H1 (cell line): ENCODE data around the gene RUSF1. TPM values are rescaled to one million over a fixed set of nuclear protein-coding genes. Genes with fewer than 3 reads are reported as not detected.
A peak's percentile ranks its signal among the peaks of the same experiment; 100 is the strongest.

Source experiments
- CTCF ChIA-PET: fragments of 300-600 bp; sonication (Branson Sonifier 250); formaldehyde crosslinking; loops from one replicate; lab custom pipeline; 2021; ENCODE audit not compliant: partially characterized antibody; lab: Charles Lee
- POLR2A ChIA-PET: fragments of 300-600 bp; sonication (Branson Sonifier 250); formaldehyde crosslinking; loops from one replicate; lab custom pipeline; 2021; ENCODE audit warnings: inconsistent platforms; ENCODE audit not compliant: partially characterized antibody; lab: Charles Lee
- DNase-seq, 2 experiments: peaks; one replicate each; pipeline versions ENCODE4 v3.0.0 to v3.0.0-alpha.2; 2010 to 2022; ENCODE audit warnings: low spot score in 2 of 2, low read depth in 1 of 2, mixed read lengths in 1 of 2
- FAIRE-seq: peaks from 2 replicates; lab custom pipeline; 2011; peaks lifted over from hg19 to GRCh38; lab: Jason Lieb, UNC
- H2AFZ ChIP-seq: 2 replicates; pipeline ENCODE4 v1.8.1; 2012; ENCODE audit warnings: low read length, inconsistent platforms
- H2AK5ac ChIP-seq: 2 replicates; pipeline ENCODE4 v1.6.1; 2013; ENCODE audit warnings: low read depth, low read length
- H2BK120ac ChIP-seq: replicated peaks from 2 replicates; pipeline ENCODE3; 2013; ENCODE audit warnings: low read depth, low read length, inconsistent platforms
- H2BK12ac ChIP-seq: 2 replicates; pipeline ENCODE4 v1.6.1; 2013; ENCODE audit warnings: low read depth, low read length
- H2BK15ac ChIP-seq: 2 replicates; pipeline ENCODE4 v1.6.1; 2013; ENCODE audit warnings: low read length
- H2BK20ac ChIP-seq: 2 replicates; pipeline ENCODE4 v1.6.1; 2013; ENCODE audit warnings: low read length
- H2BK5ac ChIP-seq: 2 replicates; pipeline ENCODE4 v1.6.1; 2013; ENCODE audit warnings: low read depth, low read length
- H3K14ac ChIP-seq: 2 replicates; pipeline ENCODE4 v1.6.1; 2013; ENCODE audit warnings: inconsistent platforms; ENCODE audit not compliant: insufficient read length
- H3K18ac ChIP-seq: 2 replicates; pipeline ENCODE4 v1.6.1; 2013; ENCODE audit warnings: low read length; ENCODE audit errors: extremely low read depth
- H3K23ac ChIP-seq: 2 replicates; pipeline ENCODE4 v1.6.1; 2013; ENCODE audit warnings: inconsistent platforms; ENCODE audit not compliant: insufficient read length
- H3K23me2 ChIP-seq: 2 replicates; pipeline ENCODE4 v1.6.1; 2013; ENCODE audit warnings: low read depth, low read length
- H3K27ac ChIP-seq: 2 replicates; pipeline ENCODE4 v1.6.1; 2011; ENCODE audit warnings: low read depth, low read length, inconsistent platforms
- H3K27me3 ChIP-seq, 4 experiments: replicated peaks in 1 of 4; 1 replicate in 1 of 4; 2 replicates in 3 of 4; pipeline versions ENCODE4 v1.6.1 to v1.8.1; 2011 to 2013; ENCODE audit warnings: low read length in 3 of 4, mild to moderate bottlenecking in 3 of 4, inconsistent platforms in 2 of 4, mixed read lengths in 2 of 4, moderate library complexity in 1 of 4; ENCODE audit not compliant: control insufficient read depth in 3 of 4, insufficient read depth in 3 of 4; ENCODE audit errors: extremely low read depth in 1 of 4
- H3K36me3 ChIP-seq, 4 experiments: 2 replicates each; pipeline versions ENCODE4 v1.6.1 to v1.8.1; 2011 to 2013; ENCODE audit warnings: mild to moderate bottlenecking in 4 of 4, low read length in 3 of 4, moderate library complexity in 2 of 4, control low read depth in 1 of 4, inconsistent platforms in 1 of 4; ENCODE audit not compliant: insufficient read depth in 4 of 4, control insufficient read depth in 2 of 4
- H3K4ac ChIP-seq: replicated peaks from 2 replicates; pipeline ENCODE3; 2013; ENCODE audit warnings: low read length, low read depth, mixed read lengths, inconsistent platforms; ENCODE audit not compliant: insufficient read length
- H3K4me1 ChIP-seq, 4 experiments: replicated peaks in 1 of 4; 1 replicate in 1 of 4; 2 replicates in 3 of 4; pipeline versions ENCODE4 v1.6.1 to v1.8.1; 2011 to 2013; ENCODE audit warnings: low read length in 3 of 4, inconsistent platforms in 2 of 4, mixed read lengths in 1 of 4; ENCODE audit not compliant: insufficient read depth in 4 of 4, control insufficient read depth in 3 of 4
- H3K4me2 ChIP-seq, 2 experiments: 2 replicates each; pipeline versions ENCODE4 v1.6.1 to v1.8.1; 2011 to 2013; ENCODE audit warnings: low read depth in 2 of 2, low read length in 2 of 2, control low read depth in 1 of 2, inconsistent platforms in 1 of 2, mild to moderate bottlenecking in 1 of 2; ENCODE audit not compliant: insufficient read depth in 1 of 2
- H3K4me3 ChIP-seq, 4 experiments: fragments of 200-600, 300-600 bp in 1 of 4; sonication (generic), shearing (Covaris generic), sonication (Bioruptor Twin) in 1 of 4; 2 replicates each; pipeline versions ENCODE4 v1.5.1 to v1.8.1; 2011 to 2016; ENCODE audit warnings: low read length in 4 of 4, low read depth in 3 of 4, control low read depth in 2 of 4, inconsistent platforms in 2 of 4, mild to moderate bottlenecking in 2 of 4, mixed read lengths in 1 of 4, moderate library complexity in 1 of 4; ENCODE audit not compliant: insufficient read depth in 2 of 4; ENCODE audit errors: extremely low read depth in 1 of 4
- H3K56ac ChIP-seq: replicated peaks from 2 replicates; pipeline ENCODE3; 2013; ENCODE audit warnings: low read depth, mild to moderate bottlenecking, mixed read lengths, low read length, inconsistent platforms; ENCODE audit not compliant: insufficient read length
- H3K79me1 ChIP-seq: 2 replicates; pipeline ENCODE4 v1.6.1; 2013; ENCODE audit warnings: low read depth, low read length, control low read depth
- H3K79me2 ChIP-seq, 2 experiments: 2 replicates each; pipeline versions ENCODE4 v1.6.1 to v1.8.1; 2012 to 2013; ENCODE audit warnings: low read length in 2 of 2, mild to moderate bottlenecking in 2 of 2, inconsistent platforms in 1 of 2; ENCODE audit not compliant: insufficient read depth in 2 of 2, control insufficient read depth in 1 of 2
- H3K9ac ChIP-seq, 4 experiments: replicated peaks in 1 of 4; 1 replicate in 1 of 4; 2 replicates in 3 of 4; pipeline versions ENCODE4 v1.6.1 to v1.8.1; 2011 to 2013; ENCODE audit warnings: low read depth in 3 of 4, low read length in 3 of 4, control low read depth in 2 of 4, mild to moderate bottlenecking in 2 of 4, moderate library complexity in 2 of 4, inconsistent platforms in 1 of 4; ENCODE audit errors: extremely low read depth in 1 of 4
- H3K9me3 ChIP-seq, 2 experiments: 2 replicates each; pipeline versions ENCODE4 v1.6.1 to v1.8.1; 2012 to 2013; ENCODE audit warnings: mild to moderate bottlenecking in 2 of 2, moderate library complexity in 2 of 2, control low read depth in 1 of 2, inconsistent platforms in 1 of 2, low read depth in 1 of 2, low read length in 1 of 2, mixed read lengths in 1 of 2; ENCODE audit not compliant: insufficient read depth in 2 of 2
- H4K20me1 ChIP-seq, 2 experiments: replicated peaks in 1 of 2; 2 replicates each; pipeline versions ENCODE3 to v1.8.1; 2011 to 2013; ENCODE audit warnings: inconsistent platforms in 2 of 2, low read length in 2 of 2, mild to moderate bottlenecking in 1 of 2; ENCODE audit not compliant: insufficient read depth in 2 of 2, control insufficient read depth in 1 of 2
- H4K5ac ChIP-seq: 2 replicates; pipeline ENCODE4 v1.6.1; 2013; ENCODE audit warnings: low read length, low read depth, mixed read lengths, inconsistent platforms; ENCODE audit not compliant: insufficient read length
- H4K8ac ChIP-seq: 2 replicates; pipeline ENCODE4 v1.8.0; 2013; ENCODE audit warnings: mild to moderate bottlenecking, moderate library complexity, low read length, inconsistent platforms; ENCODE audit not compliant: insufficient read depth; ENCODE audit errors: extremely low read depth
- H4K91ac ChIP-seq: replicated peaks from 2 replicates; pipeline ENCODE3; 2013; ENCODE audit warnings: low read length, mixed read lengths, inconsistent platforms; ENCODE audit not compliant: insufficient read length
- CBX5 ChIP-seq: fragments of 300-800, 300-1000 bp; sonication (generic); IDR thresholded peaks from 2 replicates; pipeline ENCODE4 v1.7.1; 2016; ENCODE audit warnings: antibody characterized with exemption, low read length, low read depth
- CEBPB ChIP-seq: IDR thresholded peaks from 2 replicates; pipeline ENCODE4 v1.6.1; 2012; ENCODE audit warnings: low read depth, low read length
- POLR2A ChIP-seq, 2 experiments: IDR thresholded peaks; 1 replicate in 1 of 2; 2 replicates in 1 of 2; pipeline ENCODE4 v1.6.1; 2011; ENCODE audit warnings: low read depth in 2 of 2, low read length in 2 of 2, mild to moderate bottlenecking in 2 of 2; ENCODE audit errors: control extremely low read depth in 1 of 2
- SAP30 ChIP-seq: fragments of 300-600 bp; sonication (generic); IDR thresholded peaks from 2 replicates; pipeline ENCODE4 v1.7.1; 2012; ENCODE audit warnings: low read length, moderate library complexity, mild to moderate bottlenecking, inconsistent platforms; ENCODE audit not compliant: insufficient read depth, insufficient replicate concordance
- SIN3A ChIP-seq, 2 experiments: IDR thresholded peaks in 1 of 2; conservative IDR thresholded peaks in 1 of 2; 2 replicates each; pipeline ENCODE4 v1.6.1; 2011 to 2012; ENCODE audit warnings: low read length in 2 of 2, improper control_type of control experiment in 1 of 2, low read depth in 1 of 2, mild to moderate bottlenecking in 1 of 2
- SRF ChIP-seq: IDR thresholded peaks from 2 replicates; pipeline ENCODE4 v1.6.1; 2011; ENCODE audit warnings: mild to moderate bottlenecking, low read depth, low read length, moderate library complexity
- YY1 ChIP-seq: IDR thresholded peaks from 2 replicates; pipeline ENCODE4 v1.6.1; 2011; ENCODE audit warnings: low read depth, mild to moderate bottlenecking, low read length
- ZNF274 ChIP-seq: IDR thresholded peaks from 2 replicates; pipeline ENCODE4 v1.7.0; 2012; ENCODE audit warnings: low read length, borderline replicate concordance; ENCODE audit errors: extremely low read depth
- WGBS, 2 experiments: shearing (Covaris generic) in 1 of 2; methylation state at CpG; one replicate each; pipeline versions ENCODE4 v1.1.6 to v1.1.7; 2013 to 2015; ENCODE audit warnings: low lambda C conversion rate in 2 of 2, mixed read lengths in 2 of 2, inconsistent platforms in 1 of 2, low coverage in 1 of 2, missing lambda C conversion rate in 1 of 2; ENCODE audit not compliant: insufficient replicate concordance in 2 of 2, insufficient coverage in 1 of 2, insufficient read length in 1 of 2; ENCODE audit errors: extremely low coverage in 1 of 2, missing lambda C conversion rate in 1 of 2; 5-methylcytosine and 5-hydroxymethylcytosine counted together
- polyA plus RNA-seq, 7 experiments: library from polyadenylated mRNA; depleted of rRNA in 3 of 7; stranded (reverse) in 5 of 7; unstranded in 2 of 7; fragments of >200 nt in 5 of 7; fragments of 200-250 nt in 2 of 7; gene quantifications; 1 replicate in 5 of 7; 2 replicates in 1 of 7; 4 replicates in 1 of 7; pipeline versions ENCODE4 v1.2.1 to v1.2.3, GENCODE V29; 2011 to 2013; ENCODE audit warnings: missing spikeins in 2 of 7, mixed read lengths in 2 of 7
- total RNA-seq: library from RNA; stranded (reverse); fragmentation: NEBNext Ultra II Directional; extraction: Animal tissue kit (Norgen Biotek cat#: 25700); gene quantifications from 2 replicates; pipeline ENCODE4 v1.2.1, GENCODE V29; 2021
- TF ChIP-seq, protein P1 (sequence below): IDR thresholded peaks from 2 replicates; pipeline ENCODE4 v1.6.1; 2011; ENCODE audit warnings: low read depth, mild to moderate bottlenecking, low read length; ENCODE audit not compliant: insufficient read depth

Gene RUSF1
- total and polyA plus RNA-seq, 2 of the 8 experiments (the other 6 are each of a cell fraction or from before 2014, with no cell fraction given), result 22.5 to 33.7 TPM

DNA sequence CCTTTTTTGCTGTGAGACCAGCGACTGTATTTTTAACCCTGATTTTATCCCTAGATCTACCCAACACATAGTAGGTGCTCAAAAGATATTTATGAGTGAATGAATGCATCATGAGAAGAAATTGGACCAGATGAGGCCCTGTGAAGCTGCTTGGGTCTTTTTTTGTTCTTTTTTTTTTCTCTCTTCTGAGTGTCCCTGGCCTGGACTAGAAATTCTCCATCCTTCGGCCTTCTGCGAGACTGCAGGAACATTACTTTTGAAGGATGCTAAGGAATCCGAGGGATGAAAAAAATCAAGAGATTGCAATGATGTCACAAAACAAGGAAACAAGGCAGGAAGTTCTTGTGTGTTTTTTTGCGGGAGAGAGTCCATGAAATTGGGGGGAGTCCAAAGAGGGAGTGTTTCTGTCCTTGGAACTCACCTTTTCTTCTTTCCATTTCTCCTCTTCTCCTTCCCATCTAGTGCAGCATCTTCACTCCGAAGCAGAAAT is 560 bp upstream of the RUSF1 start:
- no peak overlapping the region for H2AK5ac ChIP-seq
- H2BK5ac ChIP-seq, result no peak overlapping the region
- no peak overlapping the region for H3K18ac ChIP-seq
- DNase-seq (no peak), FAIRE-seq (no peak)
- H3K4me1 ChIP-seq, result peaks cover 0 to 4% (median 2%) of the 10 kb centered on the region in 4 experiments; a peak in 3 of 7 replicates
- 0 out of 2 replicates have a peak, but pooled peaks cover 2% of the 10 kb centered on the region for H3K79me1 ChIP-seq
- 74% methylated on average over 6 of the region's 6 CpGs; no CpG with 5 or more reads in 1 of the 2 experiments for WGBS, 2 experiments
- peak overlapping the region; percentile 64; the same call in 1 of the 2 replicates for H3K27ac ChIP-seq
- no peak overlapping the region for H2BK20ac ChIP-seq
- no peaks in the 10 kb centered on the region for H3K36me3 ChIP-seq
- no peak overlapping the region for H3K4ac ChIP-seq
- peak overlapping the region; percentile 2; the same call in 1 of the 2 replicates for H2AFZ ChIP-seq
- ChIA-PET POLR2A (interaction anchor here (0.8 to 3.3 kb wide), 15 partner anchors 10 to 205 kb away, joined by 3 to 27 read pairs (median 5); partner anchors contain the start of gene AHSP), CTCF (interaction anchor here (0.9 to 1.2 kb wide), 3 partner anchors 12 to 57 kb away, joined by 3 read pairs; no protein-coding TSS in a partner anchor)
- H3K56ac ChIP-seq, result peak overlapping the region; percentile 71
- no peak overlapping the region for H4K91ac ChIP-seq
- peak overlapping the region; percentile 90 to 95 for H3K4me2 ChIP-seq
- H2BK12ac ChIP-seq, result no peak overlapping the region
- H4K8ac ChIP-seq, result no peak overlapping the region
- H3K23ac ChIP-seq, result no peak overlapping the region
- no peaks in the 10 kb centered on the region for H4K20me1 ChIP-seq
- H3K9me3 ChIP-seq, result no peaks in the 10 kb centered on the region
- H3K14ac ChIP-seq, result no peak overlapping the region
- no peak overlapping the region for H4K5ac ChIP-seq
- no peaks in the 10 kb centered on the region for H3K27me3 ChIP-seq
- no peak overlapping the region for H2BK120ac ChIP-seq
- peak overlapping the region; percentile 62 to 85 (median 76) for H3K9ac ChIP-seq
- peaks cover 4% of the 10 kb centered on the region; the same call in 1 of the 2 replicates for H3K23me2 ChIP-seq
- TF ChIP-seq, protein P1, sequence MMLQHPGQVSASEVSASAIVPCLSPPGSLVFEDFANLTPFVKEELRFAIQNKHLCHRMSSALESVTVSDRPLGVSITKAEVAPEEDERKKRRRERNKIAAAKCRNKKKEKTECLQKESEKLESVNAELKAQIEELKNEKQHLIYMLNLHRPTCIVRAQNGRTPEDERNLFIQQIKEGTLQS, result no peak
- TF ChIP-seq CEBPB (no peak), SIN3A (conservative IDR thresholded peaks at IDR 0.05 in 1 of 2, IDR thresholded peaks at IDR 0.05 in 1 of 2; ENCODE audit: low read depth in 1 of 2, low read length in 2 of 2) (no peak), SRF (no peak), SAP30 (peak; percentile 3), YY1 (no peak), ZNF274 (no peak), CBX5 (no peak), POLR2A (IDR thresholded peaks at IDR 0.05; ENCODE audit: control extremely low read depth in 1 of 2, low read depth in 2 of 2, low read length in 2 of 2) (no peak)
- TF ChIP-seq, all 59 proteins: peak for 1
- peak overlapping the region; percentile 67 to 88 (median 86) for H3K4me3 ChIP-seq
- no peak overlapping the region for H2BK15ac ChIP-seq
- H3K79me2 ChIP-seq, result peaks cover 0 to 6% of the 10 kb centered on the region in 2 experiments; a peak in 1 of 4 replicates
